Heart left ventricle (tissue), 16 donors: ENCODE measurements around the gene BTN1A1. TPM values are rescaled to one million over a fixed set of nuclear protein-coding genes. Genes with fewer than 3 reads are reported as not detected.

Source experiments
- ATAC-seq, 4 donors: fragments of 200-7000 bp; cut with Tn5 transposase; one replicate each; pipeline ENCODE4 v1.9.1; 2020 to 2022; ENCODE audit warnings: moderate library complexity in 4 of 4, mild to moderate bottlenecking in 3 of 4, moderate number of reproducible peaks in 1 of 4
- DNase-seq, 5 donors: peaks; one replicate each; pipeline ENCODE4 v3.0.0-alpha.2; 2020
- H3K27ac ChIP-seq, 12 donors: fragments of 200-600 bp; sonication (generic) in 4 of 12; one replicate each; pipeline versions ENCODE4 v1.5.0 to v1.8.0; 2016 to 2022; ENCODE audit warnings: mild to moderate bottlenecking in 2 of 12
- H3K27me3 ChIP-seq, 9 donors: fragments of 200-600 bp; sonication (generic) in 2 of 9; one replicate each; pipeline versions ENCODE4 v1.5.1 to v1.8.0; 2016 to 2022; ENCODE audit warnings: mild to moderate bottlenecking in 3 of 9
- H3K36me3 ChIP-seq, 9 donors: fragments of 200-600 bp; sonication (generic) in 2 of 9; one replicate each; pipeline versions ENCODE4 v1.5.0 to v1.8.0; 2018 to 2022; ENCODE audit warnings: mild to moderate bottlenecking in 2 of 9
- H3K4me1 ChIP-seq, 12 donors: fragments of 200-600 bp; sonication (generic) in 4 of 12; one replicate each; pipeline versions ENCODE4 v1.5.0 to v1.8.0; 2016 to 2022; ENCODE audit warnings: mild to moderate bottlenecking in 3 of 12
- H3K4me3 ChIP-seq, 12 donors: fragments of 200-600 bp; sonication (generic) in 4 of 12; one replicate each; pipeline versions ENCODE4 v1.5.0 to v1.8.0; 2017 to 2022; ENCODE audit warnings: mild to moderate bottlenecking in 9 of 12, moderate library complexity in 4 of 12
- H3K9me3 ChIP-seq, 12 donors: fragments of 200-600 bp; sonication (generic) in 4 of 12; one replicate each; pipeline versions ENCODE4 v1.5.0 to v1.8.0; 2016 to 2022; ENCODE audit warnings: mild to moderate bottlenecking in 1 of 12
- POLR2A ChIP-seq, 2 donors: fragments of 450-650 bp; IDR thresholded peaks; one replicate each; pipeline ENCODE4 v1.6.1; 2017; ENCODE audit warnings: antibody characterized with exemption in 2 of 2, mild to moderate bottlenecking in 2 of 2, moderate library complexity in 2 of 2
- WGBS, 4 donors: extraction: QIAGEN DNeasy Blood & Tissue Kit in 2 of 4; methylation state at CpG; one replicate each; pipeline versions ENCODE4 v1.1.5 to v1.1.7; 2013 to 2018; 5-methylcytosine and 5-hydroxymethylcytosine counted together
- intact Hi-C, 10 donors: fragments of 100-400 bp; cut with DNase I; formaldehyde crosslinking; loops; one replicate each; pipeline versions ENCODE4 v1.11.1 to v1.14.2; 2022
- polyA plus RNA-seq, 2 donors: library from polyadenylated mRNA; stranded (reverse); fragments of 200-250 nt; gene quantifications; one replicate each; pipeline ENCODE4 v1.2.3, GENCODE V29; 2013
- total RNA-seq, 9 donors: library from RNA; depleted of rRNA in 2 of 9; stranded (reverse); fragments of >200 nt in 2 of 9; fragmentation: NEBNext Ultra II Directional in 3 of 9; extraction: Animal tissue kit (Norgen Biotek cat#: 25700) in 3 of 9; gene quantifications; one replicate each; pipeline versions ENCODE4 v1.1.0 to v1.2.4, GENCODE V29; 2016 to 2023
- TF ChIP-seq, protein P1 (sequence below), 12 donors: fragments of 200-600 bp; sonication (generic) in 4 of 12; IDR thresholded peaks; one replicate each; pipeline versions ENCODE4 v1.5.0 to v1.8.0; 2018 to 2022; ENCODE audit warnings: antibody characterized with exemption in 12 of 12, mild to moderate bottlenecking in 5 of 12
- donor health status: ischemic (EF 13 %, LVEDD 7.1; RV severe dilation, severe dysfunction).
- donor health status: healthy with polysubstance abuse.
- donor health status: DM: no; HTN: yes; CAD: no.
- donor health status: DM: no; HTN: no; CAD: no.
- donor health status: ischemic (EF 25% LVEDD 6.9; RV normal size, moderate dysfunction).
- donor health status: ischemic (EF 25% LVEDD 5.7; RV mildly dilated, moderate dysfunction).
- donor health status: healthy.
- donor health status: DM: yes; HTN: yes; CAD: no.
- donor health status: ischemic (EF 35%, LVEDD 5.7; RV mildly dilated, moderate dysfunction).
- donor health status: nonischemic (EF 11% LVEDD 7.7; RV severe dilation, severe dysfunction).
- donor health status: DM: yes; HTN: yes; CAD: no.
- donor health status: PGD.
- donor health status: ischemic (EF 29% LVEDD 5.4; RV normal size, mild dysfunction).
- donor health status: nonischemic (EF 23%, LVEDD 6.1; RV moderate dilation, normal function).

The BTN1A1 gene
- total and polyA plus RNA-seq, 11 donors, result not detected

DNA sequence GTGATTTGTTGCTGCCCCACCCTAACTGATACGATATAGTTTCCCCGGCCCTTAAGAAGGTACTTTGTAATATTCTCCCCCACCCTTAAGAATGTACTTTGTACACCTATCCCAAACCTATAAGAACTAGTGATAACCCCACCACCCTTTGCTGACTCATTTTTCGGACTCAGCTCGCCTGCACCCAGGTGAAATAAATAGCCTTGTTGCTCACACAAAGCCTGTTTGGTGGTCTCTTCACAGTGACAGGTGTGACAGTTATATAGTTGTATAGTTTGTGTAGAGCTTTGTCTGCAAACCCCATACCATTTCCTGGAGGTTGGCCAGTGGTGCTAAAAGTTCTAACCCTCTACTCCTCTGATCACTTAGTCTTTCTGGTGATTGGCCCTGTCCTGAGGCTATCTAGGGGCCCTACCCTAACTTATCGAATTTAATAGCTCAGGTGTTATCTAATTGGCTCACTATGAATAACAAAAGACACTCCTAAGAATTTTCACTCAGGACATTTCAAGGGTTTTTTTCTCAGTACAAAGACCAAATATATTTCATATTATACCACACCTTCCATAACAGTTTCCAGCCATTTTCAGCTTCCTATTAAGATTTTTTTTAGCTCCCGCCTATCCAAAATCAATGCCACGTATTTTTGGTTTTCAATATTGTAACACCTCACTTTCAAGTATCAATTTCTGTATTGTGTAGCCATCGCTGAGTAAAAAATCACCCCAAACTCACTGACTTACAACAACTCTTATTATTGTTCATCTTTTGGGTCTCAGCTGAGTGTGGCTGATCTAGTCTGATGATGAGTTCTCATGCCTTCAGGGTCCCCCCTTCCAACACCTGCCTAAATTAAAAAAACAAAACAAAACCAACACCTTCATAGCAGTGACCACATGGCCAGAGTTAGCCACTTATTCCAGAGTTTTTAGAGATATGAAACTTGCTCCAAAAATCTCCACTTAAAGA lies 9.8 kb upstream of the BTN1A1 start:
- Histone ChIP-seq H3K4me1 (no peaks in the 10 kb centered on the region), H3K36me3 (no peaks in the 10 kb centered on the region), H3K9me3 (peaks cover 0 to 12% (median 0%) of the 10 kb centered on the region in 12 donors), H3K27me3 (peaks cover 0 to 5% (median 0%) of the 10 kb centered on the region in 9 donors), H3K27ac (no peak overlapping the region), H3K4me3 (no peak overlapping the region)
- WGBS, 4 donors, result 88 to 89% (median 88%) methylated on average over 8 of the region's 8 CpGs
- intact Hi-C loops, result no loop called here
- ATAC-seq (no peak), DNase-seq (no peak)
- TF ChIP-seq, protein P1, sequence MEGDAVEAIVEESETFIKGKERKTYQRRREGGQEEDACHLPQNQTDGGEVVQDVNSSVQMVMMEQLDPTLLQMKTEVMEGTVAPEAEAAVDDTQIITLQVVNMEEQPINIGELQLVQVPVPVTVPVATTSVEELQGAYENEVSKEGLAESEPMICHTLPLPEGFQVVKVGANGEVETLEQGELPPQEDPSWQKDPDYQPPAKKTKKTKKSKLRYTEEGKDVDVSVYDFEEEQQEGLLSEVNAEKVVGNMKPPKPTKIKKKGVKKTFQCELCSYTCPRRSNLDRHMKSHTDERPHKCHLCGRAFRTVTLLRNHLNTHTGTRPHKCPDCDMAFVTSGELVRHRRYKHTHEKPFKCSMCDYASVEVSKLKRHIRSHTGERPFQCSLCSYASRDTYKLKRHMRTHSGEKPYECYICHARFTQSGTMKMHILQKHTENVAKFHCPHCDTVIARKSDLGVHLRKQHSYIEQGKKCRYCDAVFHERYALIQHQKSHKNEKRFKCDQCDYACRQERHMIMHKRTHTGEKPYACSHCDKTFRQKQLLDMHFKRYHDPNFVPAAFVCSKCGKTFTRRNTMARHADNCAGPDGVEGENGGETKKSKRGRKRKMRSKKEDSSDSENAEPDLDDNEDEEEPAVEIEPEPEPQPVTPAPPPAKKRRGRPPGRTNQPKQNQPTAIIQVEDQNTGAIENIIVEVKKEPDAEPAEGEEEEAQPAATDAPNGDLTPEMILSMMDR (IDR thresholded peaks at IDR 0.05), result no peak
- TF ChIP-seq POLR2A (IDR thresholded peaks at IDR 0.05), result no peak

DNA sequence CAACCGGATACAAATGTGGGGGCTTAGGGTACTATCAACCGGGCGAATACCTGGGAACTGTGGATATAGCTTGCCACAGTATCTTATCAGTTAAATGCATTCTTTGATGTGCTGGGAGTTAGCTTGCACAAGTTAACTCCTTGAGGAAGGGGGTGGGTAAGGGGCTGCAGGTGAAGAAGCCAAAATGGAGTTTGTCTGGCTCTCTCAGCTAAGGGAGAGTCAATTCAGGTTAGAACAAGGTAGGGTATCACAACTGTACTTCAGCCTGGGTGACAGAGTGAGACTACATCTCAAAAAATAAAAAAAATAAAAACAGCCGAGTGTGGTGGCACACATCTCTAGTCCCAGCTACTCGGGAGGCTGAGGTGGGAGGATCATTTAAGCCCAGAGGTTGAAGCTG lies 8.5 kb upstream of the BTN1A1 start:
- Histone ChIP-seq H3K27me3 (peaks cover 0 to 7% (median 0%) of the 10 kb centered on the region in 9 donors), H3K27ac (no peak overlapping the region), H3K36me3 (no peaks in the 10 kb centered on the region), H3K4me1 (no peaks in the 10 kb centered on the region), H3K9me3 (peaks cover 0 to 12% (median 0%) of the 10 kb centered on the region in 12 donors), H3K4me3 (no peak overlapping the region)
- ATAC-seq (no peak), DNase-seq (no peak)
- WGBS, 4 donors, result 75 to 85% (median 80%) methylated on average over 5 of the region's 5 CpGs
- intact Hi-C loops, result no loop called here
- TF ChIP-seq, protein P1 (IDR thresholded peaks at IDR 0.05), result no peak
- TF ChIP-seq POLR2A (IDR thresholded peaks at IDR 0.05), result no peak

GRCh38 chr6:26493258-26493657 lies 6.8 kb upstream of the BTN1A1 start:
- no peak for DNase-seq
- Histone ChIP-seq H3K36me3 (no peaks in the 10 kb centered on the region), H3K27ac (no peak overlapping the region), H3K4me3 (no peak overlapping the region), H3K9me3 (no peaks in the 10 kb centered on the region), H3K4me1 (no peaks in the 10 kb centered on the region), H3K27me3 (peaks cover 0 to 7% (median 0%) of the 10 kb centered on the region in 9 donors)
- intact Hi-C loops, result no loop called here
- 62 to 73% (median 68%) methylated on average over 2 of the region's 2 CpGs for WGBS, 4 donors
- ATAC-seq, result no peak
- TF ChIP-seq, protein P1 (IDR thresholded peaks at IDR 0.05), result peak in 1 of 12 donors; percentile 17
- TF ChIP-seq POLR2A (IDR thresholded peaks at IDR 0.05), result no peak

DNA sequence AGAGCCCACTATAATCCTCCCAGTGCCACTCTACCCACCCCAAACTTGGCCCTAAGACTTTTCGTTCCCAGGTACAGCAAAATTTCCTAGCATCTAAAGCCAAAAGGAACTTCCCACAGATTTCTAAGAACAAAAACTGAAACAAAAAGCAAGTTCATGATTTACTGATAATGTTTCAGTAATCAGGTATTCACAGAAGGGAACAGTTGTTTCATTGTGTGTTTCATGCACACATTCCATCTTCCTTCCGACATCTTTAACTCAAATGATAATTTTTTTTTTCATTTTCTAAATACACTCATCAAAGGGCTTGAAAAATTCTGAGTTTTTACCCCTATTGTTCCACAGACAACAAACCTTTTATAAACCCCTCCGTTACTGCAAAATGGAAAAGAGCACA lies 6.0 kb upstream of the BTN1A1 start:
- intact Hi-C loops, result no loop called here
- 85 to 90% (median 87%) methylated on average over 3 of the region's 3 CpGs for WGBS, 4 donors
- H3K27me3 ChIP-seq, result peaks cover 0 to 7% (median 0%) of the 10 kb centered on the region in 9 donors
- no peak overlapping the region for H3K4me3 ChIP-seq
- H3K4me1 ChIP-seq, result no peaks in the 10 kb centered on the region
- H3K36me3 ChIP-seq, result no peaks in the 10 kb centered on the region
- H3K9me3 ChIP-seq, result no peaks in the 10 kb centered on the region
- ATAC-seq (no peak), DNase-seq (no peak)
- H3K27ac ChIP-seq, result no peak overlapping the region
- TF ChIP-seq POLR2A (IDR thresholded peaks at IDR 0.05), result no peak
- TF ChIP-seq, protein P1 (IDR thresholded peaks at IDR 0.05), result no peak
